GM12878 (cell line): ENCODE measurements around the gene HIGD2B. TPM values are rescaled to one million over a fixed set of nuclear protein-coding genes. Genes with fewer than 3 reads are reported as not detected.
"Not testable (repeated sequence)": the region's sequence is repeated elsewhere in the genome, so short reads cannot be mapped to it uniquely, and the experiment has no call there.

Source experiments
- ATAC-seq: fragments of 200-7000 bp; cut with Tn5 transposase; 3 replicates; pipeline ENCODE4 v1.9.1; 2020; ENCODE audit warnings: mild to moderate bottlenecking, moderate library complexity
- BruUV-seq: library from RNA; stranded (reverse); fragments of 400-500 nt; replicated peaks from 2 replicates; lab custom pipeline; 2021; lab: Mats Ljungman, UMichigan
- CTCF ChIA-PET: fragments of 300-600 bp; sonication (Branson Sonifier 250); formaldehyde crosslinking; extraction: SDS; loops from one replicate; lab custom pipeline; 2021; ENCODE audit warnings: inconsistent platforms; lab: Yijun Ruan, JAX
- POLR2A ChIA-PET: fragments of 350-600 bp; formaldehyde crosslinking; extraction: SDS; loops from one replicate; lab custom pipeline; 2021; ENCODE audit warnings: inconsistent platforms; lab: Charles Lee
- RAD21 ChIA-PET: fragments of 300-600 bp; sonication (Branson Sonifier 250); formaldehyde crosslinking; loops from one replicate; lab custom pipeline; 2023; ENCODE audit warnings: antibody characterized with exemption; ENCODE audit not compliant: unreplicated experiment; lab: Charles Lee
- SMC1A ChIA-PET: fragments of 300-600 bp; sonication (Branson Sonifier 250); formaldehyde crosslinking; loops from one replicate; lab custom pipeline; 2023; ENCODE audit not compliant: unreplicated experiment, uncharacterized antibody; lab: Charles Lee
- DNase-seq: peaks from one replicate; pipeline ENCODE4 v3.0.0-alpha.2; 2011; ENCODE audit warnings: low read depth, low spot score
- FAIRE-seq: peaks from 3 replicates; lab custom pipeline; 2011; peaks lifted over from hg19 to GRCh38; lab: Jason Lieb, UNC
- H2AFZ ChIP-seq: 2 replicates; pipeline ENCODE4 v1.6.0; 2011; ENCODE audit warnings: low read depth, low read length, control low read depth; ENCODE audit not compliant: control insufficient read depth
- H3K27ac ChIP-seq: 2 replicates; pipeline ENCODE4 v1.5.1; 2011; ENCODE audit warnings: control low read depth; ENCODE audit not compliant: control insufficient read depth, insufficient read depth
- H3K27me3 ChIP-seq, 2 experiments: replicated peaks in 1 of 2; 2 replicates each; pipeline versions ENCODE4 v1.6.0 to v1.6.1; 2011; ENCODE audit warnings: low read length in 1 of 2; ENCODE audit not compliant: control insufficient read depth in 2 of 2, insufficient read depth in 2 of 2
- H3K36me3 ChIP-seq, 2 experiments: 2 replicates each; pipeline ENCODE4 v1.5.1; 2011; ENCODE audit warnings: low read length in 1 of 2; ENCODE audit not compliant: control insufficient read depth in 2 of 2, insufficient read depth in 2 of 2
- H3K4me1 ChIP-seq: 2 replicates; pipeline ENCODE4 v1.6.1; 2011; ENCODE audit warnings: mild to moderate bottlenecking, low read length, moderate library complexity, mixed read lengths; ENCODE audit not compliant: control insufficient read depth, insufficient read depth
- H3K4me2 ChIP-seq: 2 replicates; pipeline ENCODE4 v1.6.0; 2011; ENCODE audit warnings: control low read depth; ENCODE audit not compliant: control insufficient read depth, insufficient read depth
- H3K4me3 ChIP-seq: fragments of 200-600 bp; sonication (generic); 2 replicates; pipeline ENCODE4 v1.5.1; 2016
- H3K79me2 ChIP-seq: 2 replicates; pipeline ENCODE4 v1.6.0; 2011; ENCODE audit warnings: low read length; ENCODE audit not compliant: control insufficient read depth, insufficient read depth
- H3K9ac ChIP-seq: 2 replicates; pipeline ENCODE4 v1.8.0; 2011; ENCODE audit warnings: low read length, control low read depth, mixed read lengths; ENCODE audit not compliant: control insufficient read depth, insufficient read depth
- H3K9me3 ChIP-seq: replicated peaks from 3 replicates; pipeline ENCODE4 v1.5.1; 2011; ENCODE audit warnings: mild to moderate bottlenecking, low read length; ENCODE audit not compliant: control insufficient read depth, insufficient read depth
- H4K20me1 ChIP-seq: 2 replicates; pipeline ENCODE4 v1.6.0; 2011; ENCODE audit not compliant: control insufficient read depth, insufficient read depth
- CHD1 ChIP-seq: IDR thresholded peaks from 2 replicates; pipeline ENCODE4 v1.6.1; 2012; ENCODE audit warnings: low read depth, low read length, improper control_type of control experiment
- IKZF1 ChIP-seq: fragments of 450-650 bp; conservative IDR thresholded peaks from 2 replicates; pipeline ENCODE4 v1.6.1; 2017; ENCODE audit warnings: antibody characterized with exemption, mild to moderate bottlenecking
- RB1 ChIP-seq: fragments of 450-650 bp; formaldehyde crosslinking; IDR thresholded peaks from 2 replicates; pipeline ENCODE4 v1.6.1; 2017; ENCODE audit warnings: mild to moderate bottlenecking, borderline replicate concordance
- RELB ChIP-seq: fragments of 450-650 bp; IDR thresholded peaks from 2 replicates; pipeline ENCODE4 v1.6.1; 2017; ENCODE audit warnings: low read depth, mild to moderate bottlenecking, moderate library complexity
- SMAD5 ChIP-seq: IDR thresholded peaks from 2 replicates; pipeline ENCODE4 v1.6.1; 2016; ENCODE audit warnings: antibody characterized with exemption, low read depth
- STAT1 ChIP-seq: fragments of 450-650 bp; conservative IDR thresholded peaks from 2 replicates; pipeline ENCODE4 v1.6.1; 2014; ENCODE audit warnings: antibody characterized with exemption, mild to moderate bottlenecking
- TCF12 ChIP-seq: IDR thresholded peaks from 2 replicates; pipeline ENCODE4 v1.6.1; 2011; ENCODE audit warnings: low read depth, mild to moderate bottlenecking, low read length
- YY1 ChIP-seq: IDR thresholded peaks from 2 replicates; pipeline ENCODE4 v1.6.1; 2011; ENCODE audit warnings: low read depth, mild to moderate bottlenecking, low read length
- WGBS: methylation state at CpG from one replicate; pipeline ENCODE4 v1.1.6; 2016; ENCODE audit warnings: low lambda C conversion rate; ENCODE audit not compliant: insufficient replicate concordance, insufficient coverage; ENCODE audit errors: missing lambda C conversion rate; 5-methylcytosine and 5-hydroxymethylcytosine counted together
- in situ Hi-C: fragments of 300-500 bp; cut with MboI; formaldehyde crosslinking; loops from 9 replicates; pipeline ENCODE4 v1.14.3; 2018; ENCODE audit warnings: mixed read lengths
- intact Hi-C: fragments of 100-400 bp; cut with micrococcal nuclease; formaldehyde crosslinking; loops from one replicate; pipeline ENCODE4 v1.14.2; 2022; ENCODE audit not compliant: unreplicated experiment
- polyA plus RNA-seq, 11 experiments: library from polyadenylated mRNA; depleted of rRNA in 4 of 11; unstranded in 6 of 11; stranded (reverse) in 5 of 11; fragments of >200 nt; fragmentation: Nextera tagmentation in 4 of 11; fragmentation: Illumina TruSeq in 1 of 11; extraction: Ambion mirVana in 4 of 11; extraction: Trizol in 1 of 11; gene quantifications; 1 replicate in 1 of 11; 2 replicates in 10 of 11; pipeline versions ENCODE4 v1.2.1 to v1.2.3, GENCODE V29; 2011 to 2016; ENCODE audit warnings: inconsistent platforms in 2 of 11, missing spikeins in 2 of 11, low read depth in 1 of 11
- total RNA-seq, 4 experiments: library from RNA; depleted of rRNA in 3 of 4; stranded (reverse); fragments of >200 nt in 3 of 4; fragmentation: Illumina TruSeq in 1 of 4; extraction: Trizol in 1 of 4; gene quantifications; 2 replicates each; pipeline versions ENCODE4 v1.2.1 to v1.2.3, GENCODE V29; 2013 to 2021
- TF ChIP-seq, protein P1 (sequence below), 3 experiments: IDR thresholded peaks in 2 of 3; conservative IDR thresholded peaks in 1 of 3; 2 replicates each; pipeline ENCODE4 v1.5.1; 2011; ENCODE audit warnings: low read depth in 3 of 3, low read length in 3 of 3, mild to moderate bottlenecking in 3 of 3, control low read depth in 2 of 3, moderate library complexity in 2 of 3, inconsistent platforms in 1 of 3, mixed read lengths in 1 of 3; ENCODE audit not compliant: control insufficient read depth in 2 of 3, insufficient read depth in 1 of 3; ENCODE audit errors: extremely low read depth in 1 of 3

HIGD2B gene
- total and polyA plus RNA-seq, 10 of the 15 experiments (the other 5 are each of a cell fraction or from before 2014, with no cell fraction given): 0.10 to 0.56 TPM; not detected in 8

DNA sequence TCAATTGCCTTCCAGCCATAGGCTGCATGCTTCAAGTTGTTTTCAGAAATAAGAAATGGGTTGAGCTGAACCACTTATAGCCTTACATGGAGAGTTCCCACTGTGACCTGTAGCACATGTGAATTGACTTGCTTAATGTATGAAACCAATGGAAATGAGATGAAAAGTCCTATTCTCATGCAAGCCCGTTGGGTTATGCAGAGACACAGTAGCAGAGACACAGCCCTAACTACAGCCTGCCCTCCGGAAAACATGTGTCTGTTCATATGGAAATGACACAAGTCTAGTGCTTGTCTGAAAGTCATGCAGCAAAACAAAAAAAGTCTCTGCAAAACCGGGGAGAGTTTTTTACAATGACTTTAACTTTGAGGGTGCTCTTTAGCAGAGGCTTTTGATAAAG is 14.5 kb downstream of the HIGD2B start:
- H3K27me3 ChIP-seq: no peaks in the 10 kb centered on the region
- CTCF ChIA-PET: interaction anchor here (0.7 to 2.7 kb wide), 10 partner anchors 9 to 101 kb away, joined by 3 to 27 read pairs (median 3); partner anchors contain the start of genes BBS4 and HIGD2B
- POLR2A ChIA-PET: interaction anchor here (0.6 kb wide), 1 partner anchor 432 kb away, joined by 4 read pairs; no protein-coding TSS in a partner anchor
- intact Hi-C loops (no loop called here), in situ Hi-C loops (loop anchor here (5.0 to 10.0 kb wide), 5 partner anchors 44 to 359 kb away; partner anchors contain the start of gene ARIH1)
- TF ChIP-seq CHD1 (no peak), SMAD5 (no peak)
- TF ChIP-seq, all 136 proteins: peak for 0
- DNase-seq (no peak), ATAC-seq (no peak), FAIRE-seq (no peak)
- Histone ChIP-seq H3K27ac (no peak overlapping the region), H3K9ac (no peak overlapping the region), H3K4me1 (0 out of 2 replicates have a peak, but pooled peaks cover 3% of the 10 kb centered on the region), H3K9me3 (no peaks in the 10 kb centered on the region), H3K4me3 (no peak overlapping the region), H2AFZ (no peak overlapping the region), H3K36me3 (no peaks in the 10 kb centered on the region), H3K4me2 (no peak overlapping the region), H4K20me1 (no peaks in the 10 kb centered on the region), H3K79me2 (no peaks in the 10 kb centered on the region)
- WGBS: 32% methylated on average over 3 of the region's 3 CpGs
- no TSS peak for BruUV-seq
- ChIA-PET SMC1A (interaction anchor here (0.7 to 1.4 kb wide), 3 partner anchors 51 to 289 kb away, joined by 3 to 4 read pairs (median 3); no protein-coding TSS in a partner anchor), RAD21 (interaction anchor here (0.7 kb wide), 1 partner anchor 359 kb away, joined by 3 read pairs; no protein-coding TSS in a partner anchor)

DNA sequence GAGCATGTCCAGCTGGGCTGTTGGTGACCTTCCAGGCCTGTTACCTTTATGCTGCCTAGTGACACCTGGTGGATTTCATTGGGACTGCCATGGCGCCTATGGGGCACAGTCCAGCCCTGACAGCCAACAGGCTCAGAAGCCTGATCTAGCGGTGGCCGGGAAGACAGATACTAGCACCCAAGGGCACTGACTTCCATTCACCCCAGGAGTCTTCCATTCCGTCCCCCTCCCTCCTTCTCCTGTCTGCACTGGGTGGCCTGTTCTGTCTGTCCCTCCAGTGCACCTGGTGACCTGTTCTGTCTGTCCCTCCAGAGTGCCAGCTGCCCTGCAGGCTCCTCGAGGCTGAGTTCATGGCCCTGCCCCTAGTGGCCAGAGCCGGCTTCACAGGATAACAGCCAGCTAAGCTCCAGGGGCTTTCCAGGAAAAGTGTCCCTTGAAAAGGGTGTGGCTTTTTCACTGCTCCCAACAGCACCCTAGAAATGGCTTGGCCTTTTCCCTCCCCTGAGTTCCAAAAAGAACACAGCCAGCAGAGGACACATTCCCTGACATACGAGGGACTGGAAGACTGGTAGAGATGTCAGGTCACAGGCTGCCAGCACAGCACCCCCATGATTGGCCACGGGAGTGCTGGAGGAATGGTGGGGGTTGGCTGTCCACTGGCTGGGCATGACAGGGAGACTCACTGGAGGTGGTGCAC is 15.2 kb downstream of the HIGD2B start:
- ChIA-PET SMC1A (interaction anchor here (0.5 to 1.4 kb wide), 4 partner anchors 51 to 289 kb away, joined by 3 to 4 read pairs (median 3); no protein-coding TSS in a partner anchor), RAD21 (interaction anchor here (0.7 kb wide), 1 partner anchor 358 kb away, joined by 3 read pairs; no protein-coding TSS in a partner anchor), POLR2A (interaction anchor here (0.5 kb wide), 1 partner anchor 18 kb away, joined by 3 read pairs; no protein-coding TSS in a partner anchor), CTCF (interaction anchor here (0.7 to 2.7 kb wide), 11 partner anchors 10 to 358 kb away, joined by 3 to 27 read pairs (median 3); partner anchors contain the start of genes BBS4 and HIGD2B)
- intact Hi-C loops, H3K4me3 ChIP-seq, H3K27me3 ChIP-seq, H3K79me2 ChIP-seq, H3K9me3 ChIP-seq, H3K27ac ChIP-seq, H4K20me1 ChIP-seq, BruUV-seq, H3K9ac ChIP-seq, H3K36me3 ChIP-seq, H3K4me1 ChIP-seq: not testable (repeated sequence)
- 0 out of 2 replicates have a peak, but pooled peaks have one; percentile 9 for TF ChIP-seq STAT1
- peak; percentile 61; the same call in 1 of the 2 replicates for TF ChIP-seq YY1
- 0 out of 2 replicates have a peak, but pooled peaks have one; percentile 52 for TF ChIP-seq RB1
- peak; percentile 53; the same call in 1 of the 2 replicates for TF ChIP-seq RELB
- TF ChIP-seq IKZF1: peak; percentile 44; the same call in 1 of the 2 replicates
- TF ChIP-seq, protein P1, sequence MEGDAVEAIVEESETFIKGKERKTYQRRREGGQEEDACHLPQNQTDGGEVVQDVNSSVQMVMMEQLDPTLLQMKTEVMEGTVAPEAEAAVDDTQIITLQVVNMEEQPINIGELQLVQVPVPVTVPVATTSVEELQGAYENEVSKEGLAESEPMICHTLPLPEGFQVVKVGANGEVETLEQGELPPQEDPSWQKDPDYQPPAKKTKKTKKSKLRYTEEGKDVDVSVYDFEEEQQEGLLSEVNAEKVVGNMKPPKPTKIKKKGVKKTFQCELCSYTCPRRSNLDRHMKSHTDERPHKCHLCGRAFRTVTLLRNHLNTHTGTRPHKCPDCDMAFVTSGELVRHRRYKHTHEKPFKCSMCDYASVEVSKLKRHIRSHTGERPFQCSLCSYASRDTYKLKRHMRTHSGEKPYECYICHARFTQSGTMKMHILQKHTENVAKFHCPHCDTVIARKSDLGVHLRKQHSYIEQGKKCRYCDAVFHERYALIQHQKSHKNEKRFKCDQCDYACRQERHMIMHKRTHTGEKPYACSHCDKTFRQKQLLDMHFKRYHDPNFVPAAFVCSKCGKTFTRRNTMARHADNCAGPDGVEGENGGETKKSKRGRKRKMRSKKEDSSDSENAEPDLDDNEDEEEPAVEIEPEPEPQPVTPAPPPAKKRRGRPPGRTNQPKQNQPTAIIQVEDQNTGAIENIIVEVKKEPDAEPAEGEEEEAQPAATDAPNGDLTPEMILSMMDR (IDR thresholded peaks at IDR 0.05 in 2 of 3, conservative IDR thresholded peaks at IDR 0.05 in 1 of 3; ENCODE audit: control insufficient read depth in 2 of 3, extremely low read depth in 1 of 3, insufficient read depth in 1 of 3, low read depth in 3 of 3, low read length in 3 of 3): peak; percentile 52 to 82 (median 77)
- 0 out of 2 replicates have a peak, but pooled peaks have one; percentile 7 for TF ChIP-seq TCF12
- in situ Hi-C loops: loop anchor here (5.0 to 10.0 kb wide), 5 partner anchors 44 to 359 kb away; partner anchors contain the start of gene ARIH1
- H2AFZ ChIP-seq: peak overlapping the region; percentile 93
- 0% methylated on average over 8 of the region's 8 CpGs for WGBS
- DNase-seq (peak; percentile 15), FAIRE-seq (peak; percentile 81), ATAC-seq (peak; percentile 99)
- peak overlapping the region; percentile 74 for H3K4me2 ChIP-seq
